IMR-90 (cell line): ENCODE data around the gene SYN1. TPM values are rescaled to one million over a fixed set of nuclear protein-coding genes. Genes with fewer than 3 reads are reported as not detected.

Experiments
- ATAC-seq: fragments of 200-7000 bp; cut with Tn5 transposase; 2 replicates; pipeline ENCODE4 v1.9.1; 2020; ENCODE audit warnings: low read depth, mild to moderate bottlenecking, moderate library complexity
- BruUV-seq: library from RNA; stranded (reverse); fragments of 400-500 nt; replicated peaks from 2 replicates; lab custom pipeline; 2021; lab: Mats Ljungman, UMichigan
- CTCF ChIA-PET: fragments of 300-600 bp; formaldehyde crosslinking; extraction: SDS; loops from one replicate; lab custom pipeline; 2021; ENCODE audit warnings: antibody characterized with exemption; lab: Yijun Ruan, JAX
- POLR2A ChIA-PET: fragments of 300-600 bp; sonication (Branson Sonifier 250); formaldehyde crosslinking; loops from one replicate; lab custom pipeline; 2022; ENCODE audit warnings: antibody characterized with exemption; ENCODE audit not compliant: unreplicated experiment; lab: Charles Lee
- DNase-seq: peaks from one replicate; pipeline ENCODE4 v3.0.0; 2013
- H2AFZ ChIP-seq: replicated peaks from 2 replicates; pipeline ENCODE3; 2013; ENCODE audit warnings: low read length, mild to moderate bottlenecking; ENCODE audit not compliant: poor library complexity
- H2AK5ac ChIP-seq: 2 replicates; pipeline ENCODE4 v1.6.1; 2013; ENCODE audit warnings: low read depth, low read length, inconsistent platforms
- H2AK9ac ChIP-seq: replicated peaks from 2 replicates; pipeline ENCODE3; 2013; ENCODE audit warnings: mild to moderate bottlenecking, low read depth, low read length, moderate library complexity; ENCODE audit not compliant: poor library complexity
- H2BK120ac ChIP-seq: 2 replicates; pipeline ENCODE4 v1.6.1; 2013; ENCODE audit warnings: low read depth, low read length, inconsistent platforms
- H2BK15ac ChIP-seq: 3 replicates; pipeline ENCODE4 v1.6.1; 2013; ENCODE audit warnings: low read depth, low read length, inconsistent platforms
- H2BK20ac ChIP-seq: 2 replicates; pipeline ENCODE4 v1.6.1; 2013; ENCODE audit warnings: low read depth, mild to moderate bottlenecking, inconsistent platforms, low read length, moderate library complexity
- H2BK5ac ChIP-seq: 2 replicates; pipeline ENCODE4 v1.6.1; 2013; ENCODE audit warnings: mild to moderate bottlenecking, low read depth, low read length, inconsistent platforms; ENCODE audit not compliant: poor library complexity, severe bottlenecking
- H3K14ac ChIP-seq: replicated peaks from 2 replicates; pipeline ENCODE4 v1.6.1; 2013; ENCODE audit warnings: low read depth, low read length, inconsistent platforms
- H3K18ac ChIP-seq: 2 replicates; pipeline ENCODE4 v1.6.1; 2013; ENCODE audit warnings: low read depth, low read length, control low read depth
- H3K23ac ChIP-seq: 2 replicates; pipeline ENCODE4 v1.6.1; 2013; ENCODE audit warnings: low read depth, low read length, inconsistent platforms
- H3K27ac ChIP-seq: 2 replicates; pipeline ENCODE4 v1.5.1; 2013; ENCODE audit warnings: mild to moderate bottlenecking, control low read depth, low read length; ENCODE audit not compliant: insufficient read depth
- H3K27me3 ChIP-seq: 2 replicates; pipeline ENCODE4 v1.6.1; 2013; ENCODE audit warnings: low read length; ENCODE audit not compliant: control insufficient read depth, insufficient read depth
- H3K36me3 ChIP-seq: 2 replicates; pipeline ENCODE4 v1.6.1; 2013; ENCODE audit warnings: low read length, mixed read lengths; ENCODE audit not compliant: control insufficient read depth, insufficient read depth
- H3K4ac ChIP-seq: 2 replicates; pipeline ENCODE4 v1.6.1; 2013; ENCODE audit warnings: low read depth, low read length, inconsistent platforms
- H3K4me1 ChIP-seq: 2 replicates; pipeline ENCODE4 v1.6.1; 2013; ENCODE audit warnings: low read length, mixed read lengths; ENCODE audit not compliant: control insufficient read depth, insufficient read depth
- H3K4me2 ChIP-seq: 2 replicates; pipeline ENCODE4 v1.6.1; 2013; ENCODE audit warnings: low read depth, mild to moderate bottlenecking, control low read depth, low read length, moderate library complexity
- H3K4me3 ChIP-seq: 2 replicates; pipeline ENCODE4 v1.5.1; 2013; ENCODE audit warnings: low read depth, mild to moderate bottlenecking, control low read depth, low read length, moderate library complexity; ENCODE audit not compliant: insufficient read depth
- H3K56ac ChIP-seq: 2 replicates; pipeline ENCODE4 v1.6.1; 2013; ENCODE audit warnings: low read length, inconsistent platforms; ENCODE audit not compliant: insufficient read depth; ENCODE audit errors: extremely low read depth
- H3K79me1 ChIP-seq, 2 experiments: 2 replicates each; pipeline ENCODE4 v1.6.1; 2013; ENCODE audit warnings: low read length in 2 of 2, inconsistent platforms in 1 of 2, low read depth in 1 of 2
- H3K9ac ChIP-seq: 2 replicates; pipeline ENCODE4 v1.6.1; 2013; ENCODE audit warnings: low read depth, low read length, control low read depth
- H3K9me1 ChIP-seq: 2 replicates; pipeline ENCODE4 v1.6.1; 2013; ENCODE audit warnings: low read length, inconsistent platforms; ENCODE audit not compliant: insufficient read depth
- H3K9me3 ChIP-seq: 2 replicates; pipeline ENCODE4 v1.6.1; 2013; ENCODE audit warnings: low read length; ENCODE audit not compliant: control insufficient read depth, insufficient read depth
- H4K20me1 ChIP-seq: 2 replicates; pipeline ENCODE4 v1.6.1; 2013; ENCODE audit warnings: low read length, inconsistent platforms; ENCODE audit not compliant: insufficient read depth
- H4K5ac ChIP-seq: 2 replicates; pipeline ENCODE4 v1.6.1; 2013; ENCODE audit warnings: mild to moderate bottlenecking, low read depth, low read length, control low read depth
- H4K8ac ChIP-seq, 2 experiments: 2 replicates each; pipeline ENCODE4 v1.6.1; 2013; ENCODE audit warnings: low read depth in 2 of 2, low read length in 2 of 2, control low read depth in 1 of 2, inconsistent platforms in 1 of 2
- H4K91ac ChIP-seq: 2 replicates; pipeline ENCODE4 v1.6.1; 2013; ENCODE audit warnings: low read depth, low read length, inconsistent platforms; ENCODE audit not compliant: insufficient read depth
- FOS ChIP-seq: fragments of 150-350 bp; IDR thresholded peaks from 2 replicates; pipeline ENCODE4 v1.6.1; 2016; ENCODE audit warnings: low read depth, low read length
- WGBS, 2 experiments: methylation state at CpG; one replicate each; pipeline versions ENCODE4 v1.1.5 to v1.1.7; 2013; ENCODE audit warnings: missing lambda C conversion rate in 2 of 2; ENCODE audit not compliant: insufficient read length in 1 of 2; ENCODE audit errors: extremely low coverage in 2 of 2; 5-methylcytosine and 5-hydroxymethylcytosine counted together
- dilution Hi-C: fragments of 300-500 bp; cut with HindIII; formaldehyde crosslinking; loops from one replicate; pipeline ENCODE4 v1.14.3; 2018; ENCODE audit warnings: low sequenced_read_pairs; ENCODE audit not compliant: unreplicated experiment
- in situ Hi-C: fragments of 300-500 bp; cut with MboI; formaldehyde crosslinking; loops from 3 replicates; pipeline ENCODE4 v1.14.3; 2019; ENCODE audit warnings: low sequenced_read_pairs, inconsistent platforms, mixed read lengths
- intact Hi-C: fragments of 100-400 bp; cut with micrococcal nuclease; formaldehyde crosslinking; loops from 2 replicates; pipeline ENCODE4 v1.10.0; 2022
- polyA plus RNA-seq, 3 experiments: library from polyadenylated mRNA; depleted of rRNA; stranded (reverse); fragments of >200 nt; gene quantifications; 2 replicates each; pipeline ENCODE4 v1.2.3, GENCODE V29; 2012; ENCODE audit warnings: low replicate concordance in 1 of 3
- total RNA-seq: library from RNA; depleted of rRNA; stranded (reverse); fragments of >200 nt; gene quantifications from 2 replicates; pipeline ENCODE4 v1.2.3, GENCODE V29; 2012

SYN1 gene
- total and polyA plus RNA-seq, 2 of the 4 experiments (the other 2 are of a cell fraction): under 0.01 to 0.56 TPM

DNA sequence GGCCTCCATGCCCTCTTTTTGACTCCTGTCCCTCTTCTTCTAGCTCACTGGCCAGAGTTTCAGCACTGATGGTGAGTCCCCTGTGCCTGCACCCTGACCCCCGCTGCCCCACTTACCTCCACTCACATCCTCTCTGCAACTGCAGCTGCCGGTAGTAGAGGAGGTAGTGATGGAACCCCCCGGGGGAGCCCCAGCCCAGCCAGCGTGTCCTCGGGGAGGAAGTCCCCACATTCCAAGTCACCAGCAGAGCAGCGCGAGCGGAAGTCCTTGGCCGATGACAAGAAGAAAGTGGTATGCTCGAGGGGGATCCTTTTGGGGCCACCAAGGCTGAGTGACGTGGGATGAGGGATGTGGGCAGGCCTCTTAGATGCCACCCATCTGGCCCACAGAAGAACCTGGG lies 52.8 kb downstream of the SYN1 start:
- CTCF ChIA-PET: interaction anchor here (0.6 kb wide), 1 partner anchor 82 kb away, joined by 3 read pairs; no protein-coding TSS in a partner anchor
- H2BK15ac ChIP-seq: no peak overlapping the region
- DNase-seq: no peak

More for the DNA sequence above, 52.8 kb downstream of the SYN1 start:
- Histone ChIP-seq H4K5ac (no peak overlapping the region), H4K91ac (no peak overlapping the region), H4K20me1 (peaks cover 4% of the 10 kb centered on the region), H2BK5ac (no peak overlapping the region), H2AK5ac (no peak overlapping the region), H3K4ac (no peak overlapping the region), H3K56ac (no peak overlapping the region), H3K9me1 (peaks cover 3% of the 10 kb centered on the region; the same call in 1 of the 2 replicates), H2BK120ac (no peak overlapping the region), H3K4me1 (0 out of 2 replicates have a peak, but pooled peaks cover 1% of the 10 kb centered on the region), H3K9me3 (no peaks in the 10 kb centered on the region), H4K8ac (no peak overlapping the region), H3K14ac (no peak overlapping the region), H3K9ac (no peak overlapping the region), H2AFZ (no peak overlapping the region), H3K27me3 (no peaks in the 10 kb centered on the region), H2BK20ac (no peak overlapping the region), H3K4me3 (no peak overlapping the region), H3K79me1 (peaks cover 8 to 32% of the 10 kb centered on the region in 2 experiments; a peak in 3 of 4 replicates), H3K27ac (no peak overlapping the region), H3K4me2 (no peak overlapping the region), H3K18ac (no peak overlapping the region), H3K23ac (no peak overlapping the region), H2AK9ac (no peak overlapping the region), H3K36me3 (peaks cover 37% of the 10 kb centered on the region)
- POLR2A ChIA-PET: no interaction called here
- dilution Hi-C loops (no loop called here), intact Hi-C loops (no loop called here), in situ Hi-C loops (no loop called here)
- TF ChIP-seq FOS: no peak
- BruUV-seq: no TSS peak
- no CpG with 5 or more reads among the region's 11 CpGs for WGBS, 2 experiments
- ATAC-seq: no peak
